Measurements from ENCODE around the gene TPPP3.

GRCh38 chr16:67364600-67365235, 28.6 kb downstream of the TPPP3 start:
- TF ChIP-seq MAX (IDR thresholded peaks at IDR 0.05; ENCODE audit: insufficient read depth, insufficient read length) (no peak), CTCF (IDR thresholded peaks at IDR 0.05; ENCODE audit: extremely low read depth in 1 of 2, insufficient read depth in 1 of 2, low read depth in 1 of 2, low read length in 2 of 2) (no peak)

Measured in endothelial cell of umbilical vein (primary cell).